Middle frontal gyrus (tissue), 1 donor: ENCODE data around the gene EN1.

Experiments
- DNase-seq: peaks from one replicate; pipeline ENCODE4 v3.0.0-alpha.2; 2015; ENCODE audit warnings: low spot score; ENCODE audit errors: extremely low spot score

Gene EN1

DNA sequence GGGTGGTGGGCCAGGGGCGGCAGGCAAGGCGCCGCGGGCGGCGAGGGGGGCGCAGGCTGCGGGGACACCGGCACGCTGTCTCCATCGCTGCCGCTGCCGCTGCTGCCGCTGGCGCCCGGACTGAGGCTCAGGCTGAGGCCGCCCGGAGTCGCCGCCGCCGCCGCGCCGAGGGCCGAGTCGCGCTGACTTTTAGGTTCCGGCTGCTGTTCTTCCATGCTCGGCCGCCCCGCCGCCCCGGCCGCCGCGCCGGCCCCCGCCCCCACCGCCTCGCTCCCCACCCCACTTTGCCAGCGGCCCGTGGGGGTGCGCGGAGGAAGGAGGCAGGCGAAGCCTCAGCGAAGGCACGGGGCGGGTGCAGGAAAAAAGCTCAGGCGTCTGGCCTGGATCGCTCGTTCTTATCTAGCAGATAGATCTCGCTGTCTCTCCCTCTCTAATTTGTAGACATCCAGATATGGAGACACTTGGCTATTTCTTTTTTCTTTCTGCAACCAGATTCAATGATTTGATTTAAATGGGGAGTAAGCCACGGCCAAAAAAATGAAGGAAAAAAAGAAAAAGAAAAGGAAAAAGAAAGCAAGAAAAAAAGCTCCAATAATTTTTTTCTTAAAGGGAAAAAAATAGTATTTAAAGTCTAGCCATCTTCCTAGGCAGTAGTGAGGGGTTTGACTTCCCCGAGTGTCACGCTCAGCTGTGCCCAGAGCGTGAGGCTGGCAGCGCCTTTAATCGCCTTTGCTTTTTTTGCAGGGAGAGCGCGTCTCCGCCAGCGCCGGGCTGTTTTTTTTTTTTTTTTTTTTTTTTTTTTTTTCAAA, at the start of gene EN1:
EN1 (minus strand) TSS at position 696 of the 809 bp plus-strand sequence; CDS start at position 215, 481 bp downstream.
- no peak for DNase-seq

GRCh38 chr2:118893100-118893499, 45.7 kb upstream of the EN1 start:
- DNase-seq, result no peak

GRCh38 chr2:118889995-118890394, 42.5 kb upstream of the EN1 start:
- no peak for DNase-seq

- DNase-seq, result no peak
Measured at GRCh38 chr2:118883792-118884191, 36.3 kb upstream of the EN1 start.

- peak; percentile 27 for DNase-seq
Measured at GRCh38 chr2:118882693-118883336, 35.4 kb upstream of the EN1 start.

DNA sequence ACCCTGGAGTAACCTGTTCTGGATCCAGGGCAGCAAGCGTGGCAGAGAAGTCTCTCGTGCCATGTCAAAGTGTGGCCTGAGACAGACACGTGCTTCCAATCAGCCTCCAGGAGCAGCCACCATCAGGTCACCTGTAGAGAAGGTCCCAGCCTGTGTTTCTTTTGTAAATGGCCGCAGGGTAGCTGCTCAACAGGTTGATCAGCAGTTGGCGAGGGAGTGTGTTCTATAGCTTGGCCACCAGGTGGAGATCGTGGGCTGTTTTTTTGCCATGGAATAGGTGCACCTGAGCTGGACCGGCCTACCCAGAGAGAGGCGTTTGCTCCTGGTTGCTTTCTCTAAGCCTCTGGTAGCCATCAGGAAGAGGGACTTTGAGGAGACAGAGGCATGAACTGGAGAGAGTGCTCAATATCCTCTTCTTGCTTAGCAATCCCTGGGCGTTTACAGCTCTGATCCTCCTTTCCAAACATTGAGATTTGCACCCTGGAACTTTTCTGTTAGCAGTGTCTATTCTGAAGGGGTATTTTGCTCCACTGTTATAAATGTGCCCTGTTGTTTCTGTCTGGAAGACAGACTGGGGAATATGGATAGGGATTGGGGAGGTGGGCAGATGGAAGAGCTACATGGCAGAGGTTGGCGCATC, 34.2 kb upstream of the EN1 start:
- no peak for DNase-seq

DNA sequence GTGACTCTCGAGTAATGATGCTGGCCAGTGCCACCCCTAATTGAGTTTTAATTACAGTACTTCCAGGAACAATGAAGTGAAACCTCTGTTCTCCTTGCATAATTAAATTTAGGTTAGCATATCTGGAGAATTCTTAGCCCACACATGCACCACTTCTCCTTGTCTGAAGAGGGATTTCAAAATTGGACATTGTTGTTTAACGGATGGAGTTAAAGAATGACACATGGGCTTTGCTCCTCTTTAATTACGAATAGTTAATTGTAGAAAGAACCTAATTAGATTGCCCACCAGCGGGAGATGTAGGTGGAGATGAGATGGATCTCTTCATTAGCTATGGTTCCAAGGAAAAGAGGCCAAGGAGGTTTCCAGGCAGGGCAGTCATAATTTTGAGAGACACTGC, 33.1 kb upstream of the EN1 start:
- DNase-seq, result no peak

- DNase-seq, result no peak
Measured at GRCh38 chr2:118878531-118879149, 31.2 kb upstream of the EN1 start.

DNA sequence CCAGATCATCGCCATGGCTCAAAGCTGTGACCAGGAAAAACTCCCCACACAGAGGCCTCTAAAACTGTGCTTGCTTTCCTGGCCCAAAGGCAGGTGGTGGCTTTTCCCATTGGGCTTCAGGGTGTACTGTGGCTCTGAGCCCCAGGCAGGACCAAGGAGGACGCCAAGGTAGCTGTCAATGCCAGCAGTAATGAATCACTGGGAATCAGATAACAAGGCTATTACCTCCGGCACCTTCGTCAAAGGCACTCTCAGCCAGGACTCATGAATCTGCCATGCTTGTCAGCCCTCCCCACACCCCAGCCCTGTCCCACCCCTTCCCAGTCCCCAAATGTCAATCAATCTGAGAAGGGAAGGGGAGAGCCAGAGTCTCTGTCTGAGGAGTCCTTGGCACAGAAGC, 27.9 kb upstream of the EN1 start:
- no peak for DNase-seq

GRCh38 chr2:118874324-118874723, 26.9 kb upstream of the EN1 start:
- no peak for DNase-seq

GRCh38 chr2:118865106-118865505, 17.7 kb upstream of the EN1 start:
- no peak for DNase-seq

DNA sequence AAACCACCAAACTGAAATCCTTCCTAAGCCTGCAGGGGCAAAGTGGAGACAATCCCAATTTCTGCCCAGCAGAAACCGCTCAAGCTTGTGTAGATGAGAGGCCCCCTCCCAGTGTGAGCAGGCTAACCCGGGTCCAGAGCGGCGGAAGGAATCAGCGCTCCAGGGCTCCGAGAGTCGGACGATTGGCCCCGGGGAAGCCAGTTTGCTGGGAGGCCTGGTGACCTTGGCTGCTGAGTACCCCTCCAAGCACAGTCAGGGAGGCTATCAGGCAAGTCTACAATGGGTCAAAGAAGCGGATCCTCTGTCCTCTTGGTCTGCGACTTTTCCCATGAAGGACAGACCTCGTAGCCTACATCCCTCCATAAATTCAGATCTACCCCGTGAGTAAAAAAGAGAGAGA, 16.8 kb upstream of the EN1 start:
- DNase-seq, result no peak

GRCh38 chr2:118861731-118862130, 14.3 kb upstream of the EN1 start:
- DNase-seq, result no peak

- no peak for DNase-seq
Measured at GRCh38 chr2:118861242-118861641, 13.8 kb upstream of the EN1 start.

DNA sequence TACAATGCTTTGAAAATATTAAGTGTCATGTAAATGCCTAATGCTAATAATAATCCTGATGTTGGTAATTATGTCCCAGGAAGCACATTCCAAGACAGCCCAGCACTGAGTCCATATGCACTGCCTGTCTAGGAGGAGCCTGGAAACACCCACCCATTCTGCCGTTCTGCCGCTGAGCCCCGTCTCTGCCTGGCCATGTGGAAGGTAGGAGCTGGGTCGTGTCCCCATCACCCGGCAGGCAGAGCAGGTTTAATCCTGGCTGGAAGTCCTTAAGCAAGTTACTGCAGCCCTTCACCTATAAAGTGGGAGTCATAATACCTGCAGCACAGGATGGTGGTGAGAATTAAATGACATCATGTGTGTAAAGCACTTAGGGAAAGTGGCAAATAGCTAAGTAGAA, 13.1 kb upstream of the EN1 start:
- DNase-seq, result no peak

DNA sequence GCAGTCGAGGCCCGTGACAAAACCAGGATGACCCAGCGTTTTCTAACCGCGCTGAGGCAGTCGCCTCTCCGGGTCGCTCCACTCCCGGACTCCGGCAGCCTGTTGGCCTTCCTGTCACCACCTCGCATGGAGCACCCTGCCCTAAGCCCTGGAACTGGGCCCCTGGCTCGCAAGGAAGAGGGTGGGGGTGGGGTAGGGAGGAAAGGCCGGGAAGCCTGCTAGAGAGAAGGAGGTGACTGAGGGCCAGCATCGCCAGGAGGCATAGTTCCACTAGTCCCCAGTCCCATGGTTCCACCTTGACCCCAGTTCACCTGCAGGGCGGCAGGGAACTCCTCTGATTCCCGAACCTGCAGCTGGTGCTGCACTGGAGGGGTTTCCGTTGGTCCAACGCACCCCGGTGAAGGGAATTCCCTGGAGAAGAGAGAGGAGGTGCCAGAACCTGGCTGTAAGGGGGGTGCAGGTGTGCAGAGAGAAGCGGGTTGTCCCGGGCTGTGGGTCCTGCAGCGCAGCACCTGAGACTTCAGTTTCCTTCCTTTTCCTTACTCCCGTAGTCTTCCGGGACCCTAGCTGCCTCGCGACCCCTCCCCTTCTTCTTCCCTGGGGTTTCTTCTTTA, 11.8 kb upstream of the EN1 start:
- no peak for DNase-seq

GRCh38 chr2:118858485-118859156, 11.2 kb upstream of the EN1 start:
- DNase-seq, result no peak

DNA sequence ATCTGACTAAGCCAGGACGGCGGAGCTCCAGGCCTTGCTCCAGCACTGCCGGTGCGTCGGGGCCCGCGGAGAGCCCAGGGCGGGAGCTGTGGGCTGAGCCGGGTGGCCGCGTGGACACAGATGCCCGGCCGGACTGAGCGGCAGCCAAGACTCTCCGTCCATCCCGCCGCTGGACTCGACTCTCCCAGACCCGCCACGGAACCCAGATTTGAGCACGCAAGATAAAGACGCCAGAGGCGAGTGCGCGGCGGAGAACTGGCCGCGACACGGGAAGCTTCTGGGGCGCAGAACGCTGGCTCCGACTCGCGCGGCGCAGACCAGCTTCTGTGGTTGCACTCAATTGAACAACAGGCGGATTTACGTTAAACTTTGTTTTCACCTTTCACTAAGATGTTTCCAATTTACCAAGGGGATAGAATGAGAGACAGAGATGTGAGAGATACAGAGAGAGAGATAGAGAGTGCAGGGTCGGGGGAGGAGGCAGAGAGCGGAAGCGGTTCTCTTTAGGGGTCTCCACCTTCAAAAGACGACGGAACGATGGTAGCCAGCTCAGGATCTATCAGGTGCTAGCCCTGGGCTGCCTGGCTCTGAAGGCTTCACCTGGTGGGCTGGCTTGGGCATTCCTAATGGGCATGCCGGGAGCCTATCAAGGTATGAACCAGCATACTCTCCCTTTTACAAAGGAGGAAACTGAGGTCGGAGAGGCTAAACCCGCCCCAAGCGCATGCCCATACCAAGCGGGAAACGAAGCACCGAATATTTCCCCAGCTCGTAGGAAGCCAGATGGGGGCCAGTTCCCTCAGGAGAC, 10.4 kb upstream of the EN1 start:
- no peak for DNase-seq

DNA sequence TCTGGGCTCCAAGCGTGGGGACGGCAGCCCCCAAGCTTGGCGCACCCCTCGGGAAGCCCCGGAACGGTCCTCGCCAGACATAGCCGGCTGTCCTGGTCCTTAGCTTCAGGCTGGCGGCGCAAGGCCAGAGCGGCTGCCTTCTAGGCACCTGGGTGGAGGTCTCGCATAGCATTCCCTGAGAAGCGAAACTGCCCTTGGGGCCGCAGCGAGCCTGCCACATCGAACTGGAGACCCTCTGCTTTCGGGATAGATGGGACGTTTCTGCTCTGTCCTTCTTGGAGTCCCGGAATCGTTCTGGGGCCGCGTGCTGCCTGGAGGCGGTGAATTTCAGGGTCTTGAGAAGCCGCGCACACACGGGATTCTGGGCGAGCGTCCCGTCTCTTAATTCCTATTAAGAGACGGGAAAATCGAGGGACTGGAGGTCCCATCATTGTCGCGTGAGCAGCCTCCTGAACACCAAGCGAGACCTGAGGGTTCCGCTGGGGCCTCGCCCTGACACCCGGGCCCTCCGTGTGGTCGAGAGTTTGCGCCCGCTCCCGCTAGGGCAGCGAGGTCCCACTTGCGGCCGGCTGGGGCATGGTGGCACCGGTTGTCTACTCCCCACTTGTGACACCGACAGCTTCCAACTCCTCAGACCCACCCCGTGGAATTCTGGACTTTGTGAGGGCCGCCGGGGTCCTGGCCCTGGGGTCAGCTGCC, 9.7 kb upstream of the EN1 start:
- DNase-seq, result no peak
